Measurements from ENCODE around the gene CA12. TPM values are rescaled to one million over a fixed set of nuclear protein-coding genes. Genes with fewer than 3 reads are reported as not detected.

CA12 gene
- total and polyA plus RNA-seq, 10 of the 15 experiments (the other 5 are each of a cell fraction or from before 2014, with no cell fraction given), result 0.03 to 0.10 TPM; not detected in 8

DNA sequence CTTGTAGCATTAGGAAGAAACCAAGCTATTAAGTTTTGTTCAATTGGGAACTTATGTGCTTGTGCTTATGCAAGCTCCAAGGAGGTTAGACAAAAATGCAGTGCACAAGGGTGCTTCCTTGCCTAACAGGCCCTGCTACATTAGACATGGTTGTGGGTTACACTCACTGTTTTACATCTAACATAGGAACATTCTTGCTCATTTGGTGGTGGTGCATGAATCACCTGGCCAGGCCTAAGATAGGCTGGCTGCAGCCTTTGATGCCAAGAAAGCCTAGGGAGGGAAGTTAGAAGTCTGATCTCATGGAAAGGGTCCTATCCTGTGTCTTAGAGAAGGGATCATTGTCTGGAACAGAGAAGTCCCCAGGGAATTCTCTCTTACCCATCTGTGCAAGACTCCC, 43.5 kb downstream of the CA12 start:
- no peaks in the 10 kb centered on the region for H3K4me1 ChIP-seq (ENCODE audit: control insufficient read depth, insufficient read depth, low read length)
- no peak overlapping the region for H3K4me2 ChIP-seq (ENCODE audit: control insufficient read depth, insufficient read depth)
- H3K27ac ChIP-seq (ENCODE audit: control insufficient read depth, insufficient read depth), result no peak overlapping the region
- no peaks in the 10 kb centered on the region for H4K20me1 ChIP-seq (ENCODE audit: control insufficient read depth, insufficient read depth)
- DNase-seq (ENCODE audit: low read depth, low spot score) (no peak), FAIRE-seq (no peak), ATAC-seq (no peak)
- BruUV-seq (replicated peaks), result no TSS peak
- in situ Hi-C loops (cut with MboI) (no loop called here), intact Hi-C loops (cut with micrococcal nuclease; ENCODE audit: unreplicated experiment) (no loop called here)
- ChIA-PET POLR2A (no interaction called here), RAD21 (ENCODE audit: unreplicated experiment) (interaction anchor here (0.8 to 1.3 kb wide), 2 partner anchors 48 to 49 kb away, joined by 3 read pairs; no protein-coding TSS in a partner anchor), CTCF (interaction anchor here (0.6 to 1.6 kb wide), 2 partner anchors 64 to 67 kb away, joined by 3 to 4 read pairs; no protein-coding TSS in a partner anchor), SMC1A (ENCODE audit: uncharacterized antibody, unreplicated experiment) (interaction anchor here (2.1 kb wide), 2 partner anchors 13 to 49 kb away, joined by 5 to 7 read pairs; no protein-coding TSS in a partner anchor)
- no peak overlapping the region for H3K9ac ChIP-seq (ENCODE audit: control insufficient read depth, insufficient read depth, low read length)
- no peak for TF ChIP-seq USF1 (IDR thresholded peaks at IDR 0.05; ENCODE audit: borderline replicate concordance, extremely low read length, insufficient read depth, low read depth, low read length)
- no peak for TF ChIP-seq CREM (IDR thresholded peaks at IDR 0.05; ENCODE audit: low read depth)
- TF ChIP-seq SREBF2 (IDR thresholded peaks at IDR 0.05; ENCODE audit: low read length), result no peak
- no peak for TF ChIP-seq KAT2A (conservative IDR thresholded peaks at IDR 0.05; ENCODE audit: control insufficient read depth, low read depth, low read length)
- no peak for TF ChIP-seq CUX1 (IDR thresholded peaks at IDR 0.05; ENCODE audit: insufficient replicate concordance, low read depth, low read length)
- H2AFZ ChIP-seq (ENCODE audit: control insufficient read depth, low read depth, low read length), result no peak overlapping the region
- no peaks in the 10 kb centered on the region for H3K9me3 ChIP-seq (replicated peaks; ENCODE audit: control insufficient read depth, insufficient read depth, low read length)
- peaks cover 0 to 1% of the 10 kb centered on the region in 2 experiments; a peak in 1 of 4 replicates for H3K27me3 ChIP-seq (replicated peaks in 1 of 2; ENCODE audit: control insufficient read depth in 2 of 2, insufficient read depth in 2 of 2, low read length in 1 of 2)
- no peaks in the 10 kb centered on the region for H3K79me2 ChIP-seq (ENCODE audit: control insufficient read depth, insufficient read depth, low read length)
- H3K4me3 ChIP-seq, result no peak overlapping the region
- no peaks in the 10 kb centered on the region for H3K36me3 ChIP-seq (ENCODE audit: control insufficient read depth in 2 of 2, insufficient read depth in 2 of 2, low read length in 1 of 2)
